H9 (cell line): ENCODE data around the gene CDRT4. TPM values are rescaled to one million over a fixed set of nuclear protein-coding genes. Genes with fewer than 3 reads are reported as not detected.

Experiments
- DNase-seq: peaks from one replicate; pipeline ENCODE4 v3.0.0-alpha.2; 2017
- H2AFZ ChIP-seq: one replicate; pipeline ENCODE4 v1.6.1; 2013; ENCODE audit warnings: mild to moderate bottlenecking, low read length, control low read depth, moderate library complexity
- H2AK5ac ChIP-seq: 2 replicates; pipeline ENCODE4 v1.6.1; 2013; ENCODE audit warnings: low read length, control low read depth, mixed read lengths; ENCODE audit not compliant: insufficient read length
- H2BK120ac ChIP-seq: one replicate; pipeline ENCODE4 v1.6.1; 2013; ENCODE audit warnings: low read depth, mild to moderate bottlenecking, low read length, control low read depth, inconsistent platforms; ENCODE audit not compliant: poor library complexity, severe bottlenecking
- H2BK12ac ChIP-seq: 2 replicates; pipeline ENCODE4 v1.6.1; 2013; ENCODE audit warnings: low read length, control low read depth, mixed read lengths, low read depth; ENCODE audit not compliant: insufficient read length
- H2BK15ac ChIP-seq: 2 replicates; pipeline ENCODE4 v1.6.1; 2013; ENCODE audit warnings: low read depth, low read length, control low read depth
- H2BK20ac ChIP-seq: one replicate; pipeline ENCODE4 v1.6.1; 2013; ENCODE audit warnings: low read depth, mild to moderate bottlenecking, low read length, control low read depth, inconsistent platforms; ENCODE audit not compliant: poor library complexity, severe bottlenecking
- H2BK5ac ChIP-seq: 2 replicates; pipeline ENCODE4 v1.6.1; 2013; ENCODE audit warnings: low read length, control low read depth, mixed read lengths; ENCODE audit not compliant: insufficient read length
- H3K14ac ChIP-seq: 2 replicates; pipeline ENCODE4 v1.6.1; 2013; ENCODE audit warnings: low read length, control low read depth; ENCODE audit not compliant: insufficient read depth
- H3K18ac ChIP-seq: 2 replicates; pipeline ENCODE4 v1.6.1; 2013; ENCODE audit warnings: low read depth, mild to moderate bottlenecking, mixed read lengths, low read length, control low read depth; ENCODE audit not compliant: insufficient read length
- H3K23ac ChIP-seq: 2 replicates; pipeline ENCODE4 v1.6.1; 2013; ENCODE audit warnings: low read length, control low read depth, mixed read lengths, low read depth; ENCODE audit not compliant: insufficient read length
- H3K23me2 ChIP-seq: 2 replicates; pipeline ENCODE4 v1.6.1; 2013; ENCODE audit warnings: low read depth, mild to moderate bottlenecking, mixed read lengths, low read length, control low read depth; ENCODE audit not compliant: insufficient read length, poor library complexity, severe bottlenecking
- H3K27ac ChIP-seq: 2 replicates; pipeline ENCODE4 v1.5.1; 2013; ENCODE audit warnings: low read length, control low read depth, mixed read lengths, low read depth; ENCODE audit not compliant: insufficient read length
- H3K27me3 ChIP-seq: 2 replicates; pipeline ENCODE4 v1.6.1; 2013; ENCODE audit warnings: low read length, control low read depth, inconsistent platforms; ENCODE audit not compliant: insufficient read depth
- H3K4ac ChIP-seq: 2 replicates; pipeline ENCODE4 v1.6.1; 2013; ENCODE audit warnings: low read depth, mild to moderate bottlenecking, control low read depth, inconsistent platforms, low read length, moderate library complexity
- H3K4me1 ChIP-seq: 2 replicates; pipeline ENCODE4 v1.6.1; 2013; ENCODE audit warnings: low read length, control low read depth, inconsistent platforms; ENCODE audit not compliant: insufficient read depth
- H3K4me2 ChIP-seq: 2 replicates; pipeline ENCODE4 v1.6.1; 2013; ENCODE audit warnings: low read length, control low read depth, mixed read lengths; ENCODE audit not compliant: insufficient read length, insufficient read depth
- H3K56ac ChIP-seq: 2 replicates; pipeline ENCODE4 v1.6.1; 2013; ENCODE audit warnings: low read depth, mild to moderate bottlenecking, mixed read lengths, low read length, control low read depth; ENCODE audit not compliant: insufficient read length
- H3K79me1 ChIP-seq: 2 replicates; pipeline ENCODE4 v1.6.1; 2013; ENCODE audit warnings: low read depth, mild to moderate bottlenecking, moderate library complexity, low read length, control low read depth, inconsistent platforms; ENCODE audit not compliant: insufficient read depth, poor library complexity, severe bottlenecking
- H3K79me2 ChIP-seq: 2 replicates; pipeline ENCODE4 v1.6.1; 2013; ENCODE audit warnings: low read length, control low read depth, inconsistent platforms; ENCODE audit not compliant: insufficient read depth
- H3K9ac ChIP-seq: 2 replicates; pipeline ENCODE4 v1.6.1; 2013; ENCODE audit warnings: low read length, control low read depth, mixed read lengths; ENCODE audit not compliant: insufficient read length; ENCODE audit errors: extremely low read depth
- H3K9me3 ChIP-seq: one replicate; pipeline ENCODE4 v1.6.1; 2013; ENCODE audit warnings: low read depth, low read length, inconsistent platforms; ENCODE audit not compliant: control insufficient read depth
- H3T11ph ChIP-seq: one replicate; pipeline ENCODE4 v1.6.1; 2013; ENCODE audit warnings: mild to moderate bottlenecking, low read length, control low read depth, inconsistent platforms
- H4K20me1 ChIP-seq: one replicate; pipeline ENCODE4 v1.6.1; 2013; ENCODE audit not compliant: control insufficient read depth, insufficient read length, insufficient read depth
- H4K5ac ChIP-seq: 2 replicates; pipeline ENCODE4 v1.6.1; 2013; ENCODE audit warnings: low read depth, mild to moderate bottlenecking, mixed read lengths, low read length, control low read depth; ENCODE audit not compliant: insufficient read length
- H4K8ac ChIP-seq: replicated peaks from 2 replicates; pipeline ENCODE4 v1.6.1; 2013; ENCODE audit warnings: low read length, control low read depth, mixed read lengths, low read depth; ENCODE audit not compliant: insufficient read length
- H4K91ac ChIP-seq: 2 replicates; pipeline ENCODE4 v1.6.1; 2013; ENCODE audit warnings: low read depth, mild to moderate bottlenecking, moderate library complexity, mixed read lengths, low read length, control low read depth; ENCODE audit not compliant: insufficient read length
- H3K27ac Mint-ChIP-seq, 3 experiments: 2 replicates in 2 of 3; 3 replicates in 1 of 3; pipeline ENCODE4 v1.8.0; 2020 to 2021; ENCODE audit warnings: mixed read lengths in 3 of 3, mild to moderate bottlenecking in 1 of 3, moderate library complexity in 1 of 3
- H3K27me3 Mint-ChIP-seq: 2 replicates; pipeline ENCODE4 v1.8.0; 2021; ENCODE audit warnings: low read depth, mild to moderate bottlenecking, moderate library complexity, mixed read lengths
- H3K36me3 Mint-ChIP-seq, 3 experiments: 2 replicates in 2 of 3; 3 replicates in 1 of 3; pipeline ENCODE4 v1.8.0; 2020 to 2021; ENCODE audit warnings: low read depth in 3 of 3, mixed read lengths in 3 of 3; ENCODE audit not compliant: insufficient read depth in 1 of 3
- H3K4me1 Mint-ChIP-seq, 2 experiments: 2 replicates each; pipeline ENCODE4 v1.8.0; 2020; ENCODE audit warnings: mixed read lengths in 2 of 2
- H3K4me3 Mint-ChIP-seq, 2 experiments: 2 replicates in 1 of 2; 3 replicates in 1 of 2; pipeline ENCODE4 v1.8.0; 2020 to 2021; ENCODE audit warnings: mild to moderate bottlenecking in 2 of 2, mixed read lengths in 2 of 2, moderate library complexity in 1 of 2
- H3K9me3 Mint-ChIP-seq, 2 experiments: 2 replicates in 1 of 2; 3 replicates in 1 of 2; pipeline ENCODE4 v1.8.0; 2020; ENCODE audit warnings: mild to moderate bottlenecking in 2 of 2, mixed read lengths in 2 of 2, moderate library complexity in 1 of 2
- WGBS: extraction: QIAGEN DNeasy Blood & Tissue Kit; methylation state at CpG from one replicate; pipeline ENCODE4 v1.1.7; 2013; ENCODE audit warnings: missing lambda C conversion rate, low lambda C conversion rate, mixed read lengths; ENCODE audit not compliant: insufficient read length; ENCODE audit errors: extremely low coverage; 5-methylcytosine and 5-hydroxymethylcytosine counted together
- total RNA-seq: library from RNA; stranded (reverse); gene quantifications from 2 replicates; pipeline ENCODE4 v1.2.1, GENCODE V29; 2021
- TF ChIP-seq, protein P1 (sequence below): fragments of 200-600 bp; sonication (generic); conservative IDR thresholded peaks from 3 replicates; pipeline ENCODE4 v1.8.0; 2021; ENCODE audit warnings: antibody characterized with exemption, mild to moderate bottlenecking

The CDRT4 gene
- total RNA-seq, 1 experiment from 2014 or later, result 3.8 TPM

DNA sequence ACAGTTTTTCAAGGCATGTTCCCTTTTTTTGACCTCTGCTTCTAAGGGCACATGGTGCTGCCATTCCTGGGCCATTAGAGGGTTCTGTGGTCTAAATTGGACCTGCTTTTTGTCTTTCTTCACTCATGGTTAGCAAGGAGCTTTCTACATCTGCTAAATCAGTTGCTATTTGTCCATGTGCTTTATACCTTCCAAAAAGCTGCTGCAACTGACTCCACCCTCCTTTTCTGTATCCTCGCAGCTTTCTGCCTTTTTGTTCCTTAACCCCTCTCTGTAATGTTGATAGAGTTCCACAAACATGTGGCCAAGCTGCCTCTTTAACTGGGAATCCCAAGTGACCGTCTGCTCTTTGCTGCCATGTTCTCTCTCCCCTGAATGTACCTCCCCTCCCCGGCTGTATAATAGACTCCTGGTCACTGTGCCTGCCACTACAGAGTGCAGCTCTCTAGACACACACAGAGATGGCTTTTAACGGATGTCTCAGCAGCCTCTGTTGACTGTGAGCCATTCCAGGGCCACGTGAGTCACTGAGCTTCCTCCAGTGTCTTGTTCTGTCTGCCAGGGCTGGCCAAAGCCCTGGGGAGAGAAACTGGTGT is 68.6 kb downstream of the CDRT4 start:
- Histone ChIP-seq H4K5ac (no peak overlapping the region), H2BK5ac (no peak overlapping the region), H2BK20ac (no peak overlapping the region), H2BK120ac (no peak overlapping the region), H3K4me1 (no peaks in the 10 kb centered on the region), H3K27me3 (no peaks in the 10 kb centered on the region), H3K14ac (no peak overlapping the region), H2BK15ac (no peak overlapping the region), H2BK12ac (no peak overlapping the region), H3K23me2 (no peaks in the 10 kb centered on the region), H3K4ac (no peak overlapping the region), H4K8ac (no peak overlapping the region), H2AK5ac (no peak overlapping the region), H3K56ac (no peak overlapping the region), H3K9me3 (no peaks in the 10 kb centered on the region), H3K18ac (no peak overlapping the region), H3K9ac (no peak overlapping the region), H3K79me1 (no peaks in the 10 kb centered on the region), H4K20me1 (no peaks in the 10 kb centered on the region), H4K91ac (no peak overlapping the region), H3K79me2 (no peaks in the 10 kb centered on the region), H3K23ac (no peak overlapping the region), H3T11ph (no peak overlapping the region), H2AFZ (no peak overlapping the region), H3K27ac (no peak overlapping the region), H3K4me2 (no peak overlapping the region)
- TF ChIP-seq, protein P1, sequence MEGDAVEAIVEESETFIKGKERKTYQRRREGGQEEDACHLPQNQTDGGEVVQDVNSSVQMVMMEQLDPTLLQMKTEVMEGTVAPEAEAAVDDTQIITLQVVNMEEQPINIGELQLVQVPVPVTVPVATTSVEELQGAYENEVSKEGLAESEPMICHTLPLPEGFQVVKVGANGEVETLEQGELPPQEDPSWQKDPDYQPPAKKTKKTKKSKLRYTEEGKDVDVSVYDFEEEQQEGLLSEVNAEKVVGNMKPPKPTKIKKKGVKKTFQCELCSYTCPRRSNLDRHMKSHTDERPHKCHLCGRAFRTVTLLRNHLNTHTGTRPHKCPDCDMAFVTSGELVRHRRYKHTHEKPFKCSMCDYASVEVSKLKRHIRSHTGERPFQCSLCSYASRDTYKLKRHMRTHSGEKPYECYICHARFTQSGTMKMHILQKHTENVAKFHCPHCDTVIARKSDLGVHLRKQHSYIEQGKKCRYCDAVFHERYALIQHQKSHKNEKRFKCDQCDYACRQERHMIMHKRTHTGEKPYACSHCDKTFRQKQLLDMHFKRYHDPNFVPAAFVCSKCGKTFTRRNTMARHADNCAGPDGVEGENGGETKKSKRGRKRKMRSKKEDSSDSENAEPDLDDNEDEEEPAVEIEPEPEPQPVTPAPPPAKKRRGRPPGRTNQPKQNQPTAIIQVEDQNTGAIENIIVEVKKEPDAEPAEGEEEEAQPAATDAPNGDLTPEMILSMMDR, result no peak
- H3K27me3 Mint-ChIP-seq, result peaks cover 2% of the 10 kb centered on the region
- DNase-seq, result peak; percentile 21
- H3K4me3 Mint-ChIP-seq, result no peak overlapping the region
- peaks cover 3 to 4% of the 10 kb centered on the region in 2 experiments; a peak in 2 of 4 replicates for H3K4me1 Mint-ChIP-seq
- no peaks in the 10 kb centered on the region for H3K36me3 Mint-ChIP-seq
- no peaks in the 10 kb centered on the region for H3K9me3 Mint-ChIP-seq
- H3K27ac Mint-ChIP-seq, result no peak overlapping the region; a peak in 1 of 7 replicates
- WGBS, result no CpG with 5 or more reads among the region's 5 CpGs
